ENCODE results near the gene EIF2S1.
"Not testable (repeated sequence)": the region's sequence is repeated elsewhere in the genome, so short reads cannot be mapped to it uniquely, and the experiment has no call there.

The EIF2S1 gene

GRCh38 chr14:67332468-67332867 lies 27.7 kb upstream of the EIF2S1 start:
- no peak for TF ChIP-seq CTCF (IDR thresholded peaks at IDR 0.05; ENCODE audit: control insufficient read depth, extremely low read depth, insufficient read depth)
- H3K4me3 ChIP-seq (ENCODE audit: low read depth, low read length), result no peak overlapping the region
- DNase-seq (ENCODE audit: low read depth), result no peak

- H3K4me3 ChIP-seq (ENCODE audit: low read depth, low read length), result no peak overlapping the region
- peak; percentile 50 for TF ChIP-seq CTCF (IDR thresholded peaks at IDR 0.05; ENCODE audit: control insufficient read depth, extremely low read depth, insufficient read depth)
- no peak for DNase-seq (ENCODE audit: low read depth)
These were observed 24.3 kb upstream of the EIF2S1 start for GRCh38 chr14:67335781-67336180.

- DNase-seq (ENCODE audit: low read depth); H3K4me3 ChIP-seq (ENCODE audit: low read depth, low read length): not testable (repeated sequence)
These were observed 18.9 kb upstream of the EIF2S1 start for GRCh38 chr14:67341231-67341630.

GRCh38 chr14:67343601-67344230 lies 16.4 kb upstream of the EIF2S1 start:
- no peak for TF ChIP-seq CTCF (IDR thresholded peaks at IDR 0.05; ENCODE audit: control insufficient read depth, extremely low read depth, insufficient read depth)
- no peak overlapping the region for H3K4me3 ChIP-seq (ENCODE audit: low read depth, low read length)
- DNase-seq (ENCODE audit: low read depth), result no peak

DNA sequence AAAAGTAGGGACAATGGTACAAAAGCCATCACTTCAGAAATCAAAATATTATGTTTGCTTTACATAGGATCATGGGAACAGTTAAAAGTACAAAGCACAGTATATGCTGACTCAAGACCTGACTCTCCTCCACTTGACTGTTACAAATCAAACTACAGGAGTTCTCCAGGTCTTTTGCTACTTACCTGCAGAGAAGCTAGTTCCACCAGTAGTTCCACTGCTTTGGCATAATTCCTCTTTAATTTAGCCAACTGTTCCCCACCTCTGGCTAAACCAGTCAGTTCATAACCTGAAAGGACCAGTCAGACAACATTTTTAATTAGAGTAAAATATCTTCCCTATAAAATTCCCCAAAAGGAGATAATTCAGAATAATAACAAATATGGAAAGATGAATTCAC lies 14.5 kb upstream of the EIF2S1 start:
- H3K4me3 ChIP-seq (ENCODE audit: low read depth, low read length), result no peak overlapping the region
- DNase-seq (ENCODE audit: low read depth), result peak; percentile 87
- TF ChIP-seq CTCF (IDR thresholded peaks at IDR 0.05; ENCODE audit: control insufficient read depth, extremely low read depth, insufficient read depth), result no peak

DNA sequence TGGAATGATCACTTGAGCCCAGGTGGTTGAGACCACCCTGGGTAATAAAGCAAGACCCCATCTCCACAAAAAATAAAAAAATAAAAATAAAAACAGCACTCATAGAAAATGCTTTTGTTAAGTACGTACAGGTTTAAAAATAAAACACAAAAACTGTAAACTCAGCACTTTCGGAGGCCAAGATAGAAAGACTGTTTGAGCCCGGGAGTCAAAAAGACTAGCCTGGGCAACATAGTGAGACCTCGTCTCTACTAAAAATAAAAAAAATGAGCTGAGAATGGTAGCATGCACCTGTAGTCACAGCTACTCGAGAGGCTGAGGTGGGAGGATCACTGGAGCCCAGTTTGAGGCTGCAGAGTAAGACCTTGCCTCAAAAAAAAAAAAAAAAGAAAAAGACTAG lies 8.1 kb upstream of the EIF2S1 start:
- no peak overlapping the region for H3K4me3 ChIP-seq (ENCODE audit: low read depth, low read length)
- DNase-seq (ENCODE audit: low read depth), result no peak
- TF ChIP-seq CTCF (IDR thresholded peaks at IDR 0.05; ENCODE audit: control insufficient read depth, extremely low read depth, insufficient read depth), result no peak

DNA sequence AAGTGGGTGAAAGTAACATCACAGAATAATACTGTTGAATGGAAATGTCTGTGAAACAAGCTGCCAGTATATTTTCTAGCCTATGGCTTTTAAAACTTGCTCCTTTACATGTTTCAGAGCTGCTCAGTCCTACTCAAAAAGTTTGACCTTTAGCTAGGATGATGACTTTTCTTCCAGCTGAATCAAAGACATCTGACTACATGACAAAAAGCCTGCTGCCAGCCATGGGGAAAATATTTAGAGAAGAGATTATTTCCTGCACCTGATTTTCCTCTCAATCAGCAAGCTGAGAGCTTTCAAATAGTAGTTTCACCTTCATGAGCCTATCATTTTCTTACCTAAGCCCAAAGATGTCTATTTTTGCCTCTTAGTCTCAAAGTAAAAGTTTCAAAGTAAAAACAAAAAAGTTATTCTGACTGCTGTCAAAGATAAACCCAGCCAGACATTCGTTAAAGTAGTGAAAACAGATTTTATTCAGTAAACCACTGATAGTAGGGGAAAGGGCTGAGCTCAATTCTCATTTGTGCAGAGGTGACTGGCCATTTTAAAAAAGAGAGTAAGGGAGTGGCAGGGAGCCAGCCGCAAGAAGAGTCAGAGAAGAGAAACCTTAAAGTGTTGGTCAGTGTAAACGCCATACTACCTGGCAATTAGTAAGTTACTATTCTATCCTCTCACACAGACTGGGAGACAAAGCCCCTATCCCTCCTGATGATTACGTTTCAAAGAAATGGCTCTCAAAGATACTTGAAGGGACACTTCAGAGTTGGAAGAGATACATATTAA lies 2.8 kb upstream of the EIF2S1 start:
- TF ChIP-seq CTCF (IDR thresholded peaks at IDR 0.05; ENCODE audit: control insufficient read depth, extremely low read depth, insufficient read depth), result no peak
- no peak overlapping the region for H3K4me3 ChIP-seq (ENCODE audit: low read depth, low read length)

More for the DNA sequence above, 2.8 kb upstream of the EIF2S1 start:
- no peak for DNase-seq (ENCODE audit: low read depth)
